HG02970 (cell line): ENCODE measurements around the gene CWC27.

Experiments used
- ATAC-seq: cut with Tn5 transposase; IDR thresholded peaks from one replicate; pipeline ENCODE4 v1.9.1; 2021; ENCODE audit warnings: mild to moderate bottlenecking, moderate library complexity, moderate number of reproducible peaks; ENCODE audit not compliant: unreplicated experiment, low FRiP score

Gene CWC27

GRCh38 chr5:65059681-65060598 lies 291.2 kb downstream of the CWC27 start:
- ATAC-seq = no peak

GRCh38 chr5:65061250-65061973 lies 292.7 kb downstream of the CWC27 start:
- peak; percentile 57 for ATAC-seq

GRCh38 chr5:65061974-65062353 lies 293.2 kb downstream of the CWC27 start:
- ATAC-seq = no peak

- no peak for ATAC-seq
Observed at GRCh38 chr5:65062469-65063083, 293.8 kb downstream of the CWC27 start.

GRCh38 chr5:65065001-65065511 lies 296.3 kb downstream of the CWC27 start:
- no peak for ATAC-seq

GRCh38 chr5:65066387-65067146 lies 297.8 kb downstream of the CWC27 start:
- peak; percentile 43 for ATAC-seq

GRCh38 chr5:65067147-65067506 lies 298.4 kb downstream of the CWC27 start:
- no peak for ATAC-seq
